GM21423 (cell line): Measurements from ENCODE around the gene HYDIN.
"Not testable (repeated sequence)": the region's sequence is repeated elsewhere in the genome, so short reads cannot be mapped to it uniquely, and the experiment has no call there.

Experiments
- ATAC-seq: cut with Tn5 transposase; IDR thresholded peaks from one replicate; pipeline ENCODE4 v1.9.1; 2021; ENCODE audit warnings: mild to moderate bottlenecking, moderate library complexity; ENCODE audit not compliant: unreplicated experiment

Gene HYDIN

DNA sequence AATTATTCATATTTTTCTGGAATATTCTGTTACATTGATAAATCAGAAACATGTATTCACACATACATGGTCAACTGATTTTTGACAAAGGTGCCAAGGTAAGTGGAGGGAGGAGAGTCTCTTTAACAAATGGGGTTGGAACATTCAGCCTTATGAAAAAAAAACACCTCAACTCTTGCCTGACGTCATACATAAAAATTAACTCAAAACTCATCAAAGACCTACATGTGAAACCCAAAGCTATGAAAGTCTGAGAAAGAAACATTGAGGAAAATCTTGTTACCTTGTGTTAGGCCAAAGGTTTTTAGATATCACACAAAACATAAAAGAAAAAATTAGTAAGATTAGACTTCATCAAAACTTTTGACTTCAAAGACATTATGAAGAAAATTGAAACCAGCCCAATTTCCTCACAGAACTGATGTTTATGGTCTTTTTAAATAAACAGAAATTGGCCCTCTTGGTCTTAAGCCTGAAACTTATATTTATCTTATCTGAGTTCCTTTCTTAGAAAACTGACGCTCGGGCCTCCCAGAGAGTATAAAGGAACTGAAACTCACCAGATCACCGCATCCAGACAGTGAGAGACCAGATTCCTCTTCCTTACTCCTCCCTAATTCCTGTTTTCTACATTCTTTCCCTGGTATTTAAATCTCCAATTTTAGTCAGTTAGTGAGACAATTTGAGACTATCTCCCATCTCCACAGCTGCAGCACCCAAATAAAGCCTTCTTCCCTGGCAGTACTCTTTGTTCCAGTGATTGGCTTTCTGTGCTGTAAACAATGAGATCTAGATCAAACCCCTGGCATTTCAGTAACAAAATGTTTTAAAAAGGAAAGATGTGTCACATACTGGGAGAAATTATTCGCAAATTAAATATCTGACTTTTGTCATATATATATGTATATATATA lies 4.0 kb downstream of the HYDIN start:
- ATAC-seq = no peak

DNA sequence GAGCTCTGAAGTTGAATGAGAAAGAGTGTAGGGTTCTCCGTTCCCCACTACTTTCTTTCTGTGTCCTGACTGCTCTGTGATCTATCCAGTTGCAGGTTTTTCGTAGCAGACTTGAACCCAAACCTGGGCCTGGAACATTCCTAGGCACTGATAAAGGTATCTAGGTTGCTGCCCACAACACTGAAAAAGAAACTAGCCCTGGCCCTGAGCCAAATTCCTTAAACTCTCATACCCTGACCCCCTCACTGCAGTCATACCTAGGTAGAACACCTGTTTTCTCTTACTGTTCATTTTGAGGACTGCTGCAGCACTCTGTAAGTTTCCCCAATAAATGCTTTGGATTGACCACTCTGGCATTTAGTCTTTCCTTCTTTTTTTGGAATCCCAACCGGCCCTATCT lies 5.4 kb downstream of the HYDIN start:
- ATAC-seq = no peak

DNA sequence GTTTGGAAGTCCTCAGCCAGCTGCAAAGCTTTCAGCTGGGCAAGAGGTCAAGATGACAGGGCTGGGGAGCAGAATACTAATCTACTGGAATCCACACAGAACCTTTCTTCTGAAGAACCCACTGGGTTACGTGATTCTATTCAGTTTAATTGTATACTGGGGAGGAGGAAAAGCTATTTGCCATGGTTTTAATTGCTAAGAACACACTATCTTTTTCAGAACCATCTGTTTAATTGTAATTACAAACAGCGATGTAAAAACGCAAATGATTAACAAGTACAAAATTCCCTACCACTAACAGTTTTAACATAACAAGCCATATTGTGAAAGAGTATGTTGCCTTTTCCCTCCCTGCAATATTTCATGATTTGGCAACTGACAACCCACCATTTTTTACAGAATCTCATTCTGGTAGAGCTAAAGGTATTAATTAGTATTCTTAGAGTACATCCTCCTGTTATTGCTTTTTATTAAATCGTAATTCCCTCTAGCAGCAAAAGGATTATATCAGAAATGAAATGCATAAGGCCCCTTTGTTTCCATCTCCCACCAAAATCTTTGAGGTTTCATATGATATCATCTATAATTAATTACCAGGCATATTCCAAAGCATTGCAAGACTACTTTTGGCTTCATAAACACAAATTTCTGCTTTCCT lies 12.1 kb downstream of the HYDIN start:
- no peak for ATAC-seq

DNA sequence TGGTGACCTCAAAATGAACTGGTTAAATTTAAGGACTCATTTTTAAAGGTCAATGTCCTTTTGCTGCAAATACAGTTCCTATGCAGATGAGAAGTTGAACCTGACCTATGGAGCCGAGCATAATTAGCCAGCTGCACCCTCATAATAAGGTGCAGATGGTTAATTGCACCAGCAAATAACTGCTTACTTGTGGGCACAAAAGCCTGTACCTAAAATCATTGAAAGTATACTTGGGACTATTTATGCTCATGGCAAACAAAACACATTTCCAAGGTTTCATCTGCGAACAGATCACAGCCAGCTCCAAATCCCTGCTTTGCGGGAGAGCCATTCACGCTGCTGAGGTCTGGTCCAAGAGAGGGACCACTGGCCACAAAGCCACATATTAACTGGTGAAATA lies 13.0 kb downstream of the HYDIN start:
- ATAC-seq = no peak

DNA sequence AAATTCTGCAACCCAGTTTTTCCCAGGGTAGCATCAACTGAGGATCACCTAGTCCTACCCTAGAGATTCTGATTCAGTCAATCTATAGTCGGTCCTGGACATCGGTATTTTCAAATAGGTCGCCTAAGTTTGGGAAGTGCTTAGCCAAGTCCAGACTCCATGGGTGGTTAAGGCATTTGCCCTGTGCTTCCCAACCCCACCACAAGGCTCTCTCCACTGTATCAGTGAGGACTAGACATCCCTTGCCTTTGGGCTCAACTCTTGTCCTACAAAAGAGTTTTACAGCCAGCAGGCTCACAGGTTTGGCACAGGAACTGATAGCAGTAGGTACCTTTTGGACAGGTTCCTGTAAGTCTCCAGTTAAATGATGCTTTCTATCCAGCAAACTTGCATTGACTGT lies 13.8 kb downstream of the HYDIN start:
- ATAC-seq = no peak

DNA sequence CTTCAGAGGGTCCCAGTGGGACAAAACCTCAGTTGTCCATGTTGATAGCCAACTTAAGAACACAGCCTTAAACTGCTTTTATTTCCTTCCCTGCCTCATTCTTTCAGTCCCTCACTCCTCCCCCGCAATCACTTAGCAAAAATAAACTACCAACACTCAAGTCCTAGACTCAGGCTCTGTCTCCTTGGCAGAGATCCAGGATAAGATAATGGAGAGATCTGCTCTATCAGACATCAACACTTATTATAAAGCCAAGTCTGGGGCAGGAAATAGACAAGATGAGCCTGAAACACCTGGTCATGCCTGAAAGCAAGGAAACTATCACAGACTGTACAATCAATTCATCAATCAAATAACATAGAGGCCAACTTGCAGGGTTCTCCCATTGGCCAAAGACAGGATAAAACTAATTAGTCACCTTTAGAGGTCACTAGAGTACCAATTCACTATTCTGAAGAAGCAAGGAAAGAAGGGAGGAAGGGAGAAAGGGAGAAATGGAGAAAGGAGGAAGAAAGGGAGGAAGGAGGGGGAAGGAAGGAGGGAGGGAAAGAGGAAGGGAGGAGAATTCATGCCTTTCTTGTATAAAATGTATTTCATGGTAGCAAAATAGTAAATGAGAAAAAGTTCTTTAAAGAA lies 15.7 kb downstream of the HYDIN start:
- ATAC-seq = no peak

DNA sequence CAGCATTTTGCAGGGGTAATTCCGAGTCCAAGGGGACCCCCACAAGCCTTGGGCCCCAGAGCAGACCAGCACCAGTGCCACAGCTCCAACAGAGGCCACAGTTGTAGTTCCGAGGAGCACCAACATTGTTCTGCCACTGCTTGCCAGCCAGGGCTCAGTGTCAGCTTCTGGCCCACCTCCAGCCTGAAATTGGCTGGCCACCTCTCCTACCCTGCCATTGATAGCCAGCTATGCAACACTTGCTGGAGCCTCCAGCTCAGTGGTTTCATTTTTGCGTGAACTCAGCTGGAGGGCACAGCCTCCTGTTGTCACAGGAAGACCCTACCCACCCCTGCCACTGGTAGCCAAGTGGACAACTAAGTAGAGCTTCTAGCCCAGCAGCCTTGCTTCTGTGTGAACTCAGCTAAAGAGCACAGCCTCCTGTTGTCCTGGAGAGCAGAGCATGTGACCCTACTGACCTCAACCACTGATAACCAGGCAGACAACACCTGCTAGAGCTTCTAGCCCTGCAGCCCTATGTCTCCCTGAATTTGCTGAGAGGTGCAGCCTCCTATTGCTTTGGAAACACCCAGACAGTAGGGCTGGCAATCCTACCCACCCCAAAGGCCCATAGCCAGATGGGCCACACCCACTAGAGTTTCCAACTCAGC lies 24.9 kb downstream of the HYDIN start:
- no peak for ATAC-seq

DNA sequence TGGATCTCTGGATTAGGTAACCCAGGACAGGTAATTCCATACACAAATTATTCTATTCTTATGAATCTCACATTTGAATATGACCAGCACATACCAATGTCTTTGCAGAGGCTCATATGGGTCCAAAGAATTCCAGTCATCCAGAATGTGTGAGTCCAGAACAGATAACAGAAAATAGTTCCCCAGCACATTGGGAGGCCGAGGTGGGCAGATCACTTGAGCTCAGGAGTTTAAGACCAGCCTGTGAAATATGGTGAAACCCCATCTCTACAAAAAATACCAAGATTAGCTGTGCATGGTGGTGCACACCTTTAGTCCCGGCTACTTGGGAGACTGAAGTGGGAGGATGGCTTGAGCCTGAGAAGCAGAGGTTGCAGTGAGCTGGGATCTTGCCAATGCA lies 26.9 kb downstream of the HYDIN start:
- ATAC-seq = no peak

DNA sequence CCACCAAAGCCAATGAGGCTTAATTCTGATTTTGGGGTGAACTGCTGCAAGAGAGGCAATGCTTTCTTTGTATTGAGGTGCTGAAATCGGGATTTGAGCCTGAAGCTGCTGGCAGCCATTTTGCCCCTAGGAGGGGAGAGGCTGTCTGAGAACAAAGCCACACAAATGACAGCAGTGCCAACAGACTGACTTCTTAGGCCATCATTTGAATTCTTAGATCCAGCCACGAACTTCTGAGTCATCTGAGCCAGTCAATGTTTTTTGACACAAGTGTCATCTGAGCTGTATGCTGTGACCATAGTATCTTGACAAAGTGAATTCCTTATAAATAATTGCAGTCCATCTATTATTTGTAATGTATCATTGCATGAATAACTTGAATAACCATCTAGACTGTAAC lies 29.0 kb downstream of the HYDIN start:
- ATAC-seq = no peak

DNA sequence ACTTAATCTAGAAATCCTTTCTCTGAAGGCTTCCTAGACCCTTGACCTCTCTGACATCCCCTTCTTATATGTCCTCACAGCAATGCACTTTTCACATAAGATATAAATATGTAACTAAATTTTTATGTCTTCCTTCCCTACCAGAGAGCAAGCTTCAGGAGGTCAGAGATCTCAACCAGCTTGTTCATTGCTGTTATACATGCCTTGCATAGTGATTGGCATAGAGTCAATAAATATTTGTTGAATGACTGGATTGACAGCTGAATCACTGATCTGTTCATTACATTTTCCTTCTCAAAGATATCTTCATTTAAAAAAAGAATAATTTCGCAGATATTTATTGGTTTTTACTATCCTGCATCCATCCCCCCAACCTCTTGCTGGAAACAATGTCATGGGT lies 29.5 kb downstream of the HYDIN start:
- ATAC-seq = no peak

DNA sequence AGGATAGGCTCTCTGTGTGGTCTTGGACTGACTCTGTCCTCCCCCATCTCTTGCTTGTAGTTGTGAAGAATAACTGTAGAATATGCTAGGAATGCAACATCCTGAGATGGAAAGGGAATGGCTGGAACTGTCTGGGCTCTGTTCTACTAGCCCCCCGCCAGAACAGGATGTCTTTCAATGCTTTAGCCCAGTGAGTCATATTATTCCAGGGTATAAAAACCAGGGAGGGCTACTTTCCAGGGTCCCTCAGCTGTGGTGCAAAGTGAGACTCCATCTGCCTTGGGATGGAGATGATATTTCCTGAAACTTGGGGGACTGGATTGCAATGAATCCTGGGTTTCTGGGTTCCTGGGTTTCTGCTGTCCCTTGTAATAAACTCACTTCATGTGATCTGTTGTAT lies 32.1 kb downstream of the HYDIN start:
- ATAC-seq = no peak

DNA sequence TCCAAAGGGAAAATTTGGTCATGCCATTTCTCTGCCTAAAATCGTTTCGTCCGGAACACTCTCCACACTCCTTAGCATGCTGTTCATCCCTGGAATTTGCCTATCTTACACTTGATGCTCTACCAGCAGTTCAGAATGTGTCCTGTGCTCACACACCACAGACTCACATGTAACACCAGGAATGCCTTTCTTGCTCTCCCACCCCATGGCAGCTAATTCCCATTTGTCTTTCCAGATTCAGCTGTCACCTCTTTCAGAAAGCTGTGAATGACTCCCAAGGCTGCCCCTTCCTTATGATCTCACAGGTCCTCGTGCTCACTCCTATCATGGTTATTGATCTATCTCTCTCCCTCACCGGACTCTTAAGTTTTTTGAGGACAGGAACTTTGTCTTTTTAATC lies 38.1 kb downstream of the HYDIN start:
- no peak for ATAC-seq

DNA sequence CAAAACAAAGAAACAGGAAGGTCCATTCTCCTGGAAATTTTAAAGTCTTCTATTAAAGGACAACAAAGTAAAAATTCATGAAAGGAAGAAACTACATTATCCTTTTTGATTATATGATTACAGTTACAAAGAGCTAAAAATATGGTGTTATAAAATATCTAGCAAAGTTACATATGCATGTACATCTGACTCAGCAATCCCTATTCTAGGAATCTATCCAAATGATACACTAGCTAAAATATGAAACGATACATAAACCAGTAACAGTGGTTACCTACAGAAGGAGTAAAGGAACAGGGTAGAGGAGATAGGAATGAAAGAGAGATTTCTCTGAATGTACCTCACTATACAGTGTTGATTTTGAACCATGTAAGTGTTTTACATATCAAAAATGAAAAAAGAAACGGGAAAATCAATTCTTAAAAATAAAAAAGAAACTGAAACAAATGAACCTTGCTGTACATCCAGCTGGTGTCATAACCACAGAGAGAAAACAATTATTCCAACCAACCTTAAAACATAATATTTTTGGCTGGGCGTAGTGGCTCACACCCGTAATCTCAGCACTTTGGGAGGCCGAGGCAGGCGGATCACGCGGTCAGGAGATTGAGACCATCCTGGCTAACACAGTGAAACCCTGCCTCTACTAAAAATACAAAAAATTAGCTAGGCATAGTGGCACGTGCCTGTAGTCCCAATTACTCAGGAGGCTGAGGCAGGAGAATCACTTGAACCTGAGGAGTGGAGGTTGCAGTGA lies 41.4 kb downstream of the HYDIN start:
- ATAC-seq = no peak

DNA sequence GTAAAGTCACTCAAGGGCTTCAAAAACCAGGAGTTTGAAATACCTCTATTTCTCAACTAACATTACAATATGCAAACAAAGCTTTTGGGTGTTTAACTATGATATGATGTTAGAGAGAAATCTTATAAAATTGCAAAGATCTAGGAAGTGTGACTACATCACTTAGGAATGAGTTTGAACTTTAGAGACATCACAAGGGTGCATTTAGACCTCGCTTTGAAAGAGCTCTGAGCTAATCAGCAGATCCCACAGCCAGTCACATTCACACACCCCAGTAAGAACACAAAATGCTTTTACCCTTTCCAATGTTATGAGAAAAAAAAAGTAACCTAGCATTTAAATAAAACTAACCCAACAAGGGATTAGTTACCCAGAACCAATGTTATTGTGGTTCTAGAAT lies 45.2 kb downstream of the HYDIN start:
- ATAC-seq = no peak

DNA sequence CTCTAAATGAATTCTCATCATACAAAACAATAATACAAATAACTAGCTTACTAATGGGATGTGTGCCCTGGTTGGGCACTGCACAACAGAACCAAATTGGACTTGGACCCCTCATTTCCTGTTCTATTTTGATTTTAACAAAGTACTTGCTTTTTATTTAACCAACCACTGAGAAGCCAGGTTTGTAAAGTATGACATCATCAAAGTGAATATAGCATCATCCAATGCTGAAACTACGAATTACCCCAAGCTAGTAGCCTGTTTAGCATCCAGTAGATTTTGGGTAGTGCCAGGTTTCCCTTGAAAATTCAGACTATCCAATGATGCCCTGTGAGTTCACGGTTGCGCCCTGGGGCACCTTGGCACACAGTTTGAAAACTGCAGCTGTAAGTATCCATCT lies 51.0 kb downstream of the HYDIN start:
- no peak for ATAC-seq

DNA sequence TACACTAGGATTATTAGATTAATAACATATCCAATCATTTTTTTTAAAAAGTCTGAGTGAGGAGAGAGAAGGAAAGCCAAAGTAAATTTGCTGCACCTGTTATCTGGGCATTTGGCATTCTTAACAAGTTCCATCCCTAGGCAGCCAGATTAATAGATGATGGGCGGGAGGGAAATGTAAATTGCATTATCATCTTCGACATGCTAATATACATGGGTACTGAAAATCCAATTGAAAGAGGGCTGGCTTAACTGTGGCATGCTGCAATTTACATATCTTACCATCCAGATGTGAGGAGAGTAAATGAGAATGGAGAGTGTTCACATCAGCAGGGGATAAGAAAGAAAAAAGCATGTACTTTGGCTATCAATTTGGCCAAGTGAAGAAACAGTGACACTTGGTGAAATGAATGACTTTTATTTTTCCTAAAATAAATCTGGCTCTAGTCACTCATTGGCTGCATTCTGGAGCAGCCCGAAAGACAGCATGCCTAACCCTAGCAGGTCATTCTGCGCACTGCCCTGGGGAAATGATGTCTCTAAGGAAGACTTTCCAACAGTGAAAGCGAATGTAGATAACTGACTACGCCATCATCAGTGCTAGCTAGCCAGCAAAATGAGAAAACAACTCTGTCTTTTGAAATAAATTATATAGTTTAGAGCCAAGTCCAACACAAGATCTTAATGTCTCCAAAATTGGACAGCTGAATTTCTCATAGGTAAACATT lies 57.9 kb downstream of the HYDIN start:
- no peak for ATAC-seq

DNA sequence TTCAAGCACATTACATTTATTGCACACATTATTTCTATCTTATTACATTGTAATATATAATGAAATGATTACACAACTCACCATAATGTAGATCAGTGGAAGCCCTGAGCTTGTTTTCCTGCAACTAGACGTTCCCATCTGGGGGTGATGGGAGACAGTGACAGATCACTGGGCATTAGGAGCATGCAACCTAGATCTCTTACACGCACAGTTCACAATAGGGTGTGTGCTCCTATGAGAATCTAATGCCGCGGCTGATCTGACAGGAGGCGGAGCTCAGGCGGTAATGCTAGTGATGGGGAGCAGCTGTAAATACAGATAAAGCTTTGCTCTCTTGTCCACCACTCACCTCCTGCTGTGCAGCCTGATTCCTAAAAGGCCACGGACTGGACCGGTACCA lies 69.5 kb downstream of the HYDIN start:
- not testable (repeated sequence) for ATAC-seq

DNA sequence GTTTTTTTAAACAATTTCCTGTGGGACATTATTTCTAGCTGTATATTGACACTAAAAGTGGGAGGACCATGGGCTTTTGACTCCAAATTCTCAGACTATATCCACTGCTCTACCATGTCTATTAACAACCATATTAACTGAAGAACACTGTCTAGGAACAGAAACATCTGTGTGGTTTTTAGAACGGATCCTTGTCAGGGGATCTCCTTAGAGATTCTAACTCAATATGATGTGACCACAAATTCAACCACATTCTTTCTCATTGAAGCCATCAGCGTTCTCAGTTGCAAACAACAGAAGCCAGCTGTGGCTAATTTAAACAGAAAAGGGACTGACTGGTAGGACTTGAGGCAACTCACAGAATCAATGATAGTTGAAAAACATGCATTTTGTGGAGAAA lies 73.2 kb downstream of the HYDIN start:
- ATAC-seq = not testable (repeated sequence)

DNA sequence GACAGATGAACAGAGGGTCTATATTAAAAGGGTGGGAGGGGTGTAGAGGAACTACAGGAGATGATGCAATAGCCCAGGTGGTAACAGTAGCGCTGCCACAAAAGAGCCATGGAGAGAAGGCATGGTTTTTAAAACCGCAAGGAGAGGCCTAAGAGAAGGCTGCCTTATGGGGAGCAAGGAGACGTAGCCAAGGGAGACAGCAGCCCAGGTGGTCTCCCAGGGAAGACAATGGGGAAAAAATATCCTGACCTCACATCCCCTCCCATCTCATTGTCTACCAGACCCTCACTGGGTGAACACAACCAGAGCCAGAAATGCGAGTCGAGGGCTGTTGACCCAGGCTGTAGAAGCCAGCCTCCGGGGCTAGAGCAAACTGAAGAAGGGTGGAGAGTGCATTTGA lies 77.2 kb downstream of the HYDIN start:
- not testable (repeated sequence) for ATAC-seq

DNA sequence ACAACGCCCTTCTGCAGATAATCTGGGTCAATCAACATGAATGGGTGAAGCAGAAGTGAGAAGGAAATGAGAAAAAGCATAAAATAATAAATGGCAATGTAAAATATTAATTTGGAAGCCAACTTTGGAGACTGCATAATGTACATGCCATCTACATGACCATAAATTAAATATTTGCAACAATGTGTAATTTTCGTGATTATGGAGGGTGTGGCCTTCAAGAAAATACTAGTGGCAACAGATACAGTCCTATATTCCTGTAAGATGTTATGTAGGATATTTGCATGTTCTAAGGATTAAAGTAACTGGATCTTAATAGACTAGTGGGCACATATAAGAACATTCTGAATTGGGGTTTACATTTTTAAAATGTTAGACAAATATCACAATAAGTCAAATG lies 78.9 kb downstream of the HYDIN start:
- ATAC-seq = not testable (repeated sequence)
